ENCODE data around the gene OPRD1.

OPRD1 gene

GRCh38 chr1:28914228-28915030 lies 102.5 kb downstream of the OPRD1 start, which contains the start of gene EPB41:
TSS of gene EPB41 (plus strand) at chr1:28914569. CDS start at chr1:28987438, 72,869 bp downstream.
- DNase-seq, result peak; percentile 92 to 94

- DNase-seq, result peak; percentile 54 to 62
These were observed 103.3 kb downstream of the OPRD1 start for GRCh38 chr1:28915031-28915895.

- peak; percentile 16 to 37 for DNase-seq
These were observed 105.8 kb downstream of the OPRD1 start for GRCh38 chr1:28917757-28918118.
